Panc1 (cell line): ENCODE data around the gene REPIN1.

ENCODE experiments used
- POLR2AphosphoS5 ChIP-seq: IDR thresholded peaks from 2 replicates; pipeline ENCODE4 v1.6.1; 2012; ENCODE audit warnings: mild to moderate bottlenecking, low read depth, low read length, moderate library complexity
- TCF7L2 ChIP-seq: IDR thresholded peaks from 2 replicates; pipeline ENCODE4 v1.6.1; 2011; ENCODE audit warnings: mild to moderate bottlenecking, low read depth, low read length, inconsistent platforms
- TF ChIP-seq, protein P1 (sequence below): fragments of 450-650 bp; IDR thresholded peaks from 2 replicates; pipeline ENCODE4 v1.5.1; 2017; ENCODE audit warnings: mild to moderate bottlenecking

DNA sequence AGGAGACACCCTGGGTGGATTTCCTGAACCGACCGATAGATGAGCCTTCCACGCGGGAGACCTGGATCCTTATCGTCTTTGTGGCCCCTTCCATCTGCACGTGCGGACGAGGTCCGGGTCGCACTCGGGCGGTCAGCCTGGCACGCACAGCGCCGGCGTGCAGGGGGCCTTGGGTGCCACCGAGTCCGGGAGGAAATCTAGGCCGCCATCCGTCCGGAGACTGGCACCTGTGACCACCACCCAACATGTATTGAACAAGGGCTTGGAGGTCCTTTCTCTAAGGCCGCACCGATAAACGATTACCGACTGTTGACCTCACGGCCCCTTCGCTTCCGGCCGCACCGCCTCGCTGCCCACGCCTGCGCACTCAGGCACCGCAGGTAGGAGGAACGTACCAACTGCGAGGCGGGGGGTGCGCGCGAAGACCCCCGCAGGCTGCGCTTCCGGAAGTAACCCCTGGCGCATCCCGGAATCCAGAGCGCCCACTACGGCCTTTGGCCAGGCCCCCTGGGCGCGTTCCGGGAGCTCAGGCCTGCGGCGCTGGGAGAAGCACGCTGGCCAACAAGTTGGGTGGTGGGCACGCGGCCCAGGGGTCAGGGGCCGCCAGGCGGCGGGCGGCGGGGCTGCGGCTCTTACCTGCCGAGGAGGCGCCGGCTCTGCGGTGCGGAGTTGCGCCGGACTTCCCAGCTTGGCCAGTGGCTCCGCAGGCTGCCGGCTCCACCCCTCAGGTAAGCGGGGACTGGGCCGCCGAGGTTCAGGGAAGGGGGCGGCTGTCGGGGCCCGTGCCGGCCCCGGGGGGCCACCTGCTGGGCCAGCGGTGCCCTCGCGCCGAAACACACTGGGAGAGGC, 45.6 kb upstream of the REPIN1 start, which contains the start of the genes ACTR3C and LRRC61:
- TF ChIP-seq, protein P1, sequence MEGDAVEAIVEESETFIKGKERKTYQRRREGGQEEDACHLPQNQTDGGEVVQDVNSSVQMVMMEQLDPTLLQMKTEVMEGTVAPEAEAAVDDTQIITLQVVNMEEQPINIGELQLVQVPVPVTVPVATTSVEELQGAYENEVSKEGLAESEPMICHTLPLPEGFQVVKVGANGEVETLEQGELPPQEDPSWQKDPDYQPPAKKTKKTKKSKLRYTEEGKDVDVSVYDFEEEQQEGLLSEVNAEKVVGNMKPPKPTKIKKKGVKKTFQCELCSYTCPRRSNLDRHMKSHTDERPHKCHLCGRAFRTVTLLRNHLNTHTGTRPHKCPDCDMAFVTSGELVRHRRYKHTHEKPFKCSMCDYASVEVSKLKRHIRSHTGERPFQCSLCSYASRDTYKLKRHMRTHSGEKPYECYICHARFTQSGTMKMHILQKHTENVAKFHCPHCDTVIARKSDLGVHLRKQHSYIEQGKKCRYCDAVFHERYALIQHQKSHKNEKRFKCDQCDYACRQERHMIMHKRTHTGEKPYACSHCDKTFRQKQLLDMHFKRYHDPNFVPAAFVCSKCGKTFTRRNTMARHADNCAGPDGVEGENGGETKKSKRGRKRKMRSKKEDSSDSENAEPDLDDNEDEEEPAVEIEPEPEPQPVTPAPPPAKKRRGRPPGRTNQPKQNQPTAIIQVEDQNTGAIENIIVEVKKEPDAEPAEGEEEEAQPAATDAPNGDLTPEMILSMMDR: no peak
- peak; percentile 31; the same call in 1 of the 2 replicates for TF ChIP-seq POLR2AphosphoS5
- TF ChIP-seq TCF7L2: peak; percentile 30; the same call in 1 of the 2 replicates
